GM23338 (cell line): ENCODE measurements around the gene OR5D16. TPM values are rescaled to one million over a fixed set of nuclear protein-coding genes. Genes with fewer than 3 reads are reported as not detected.

Experiments
- polyA plus RNA-seq: library from polyadenylated mRNA; unstranded; fragments of >200 nt; fragmentation: Nextera tagmentation; extraction: Ambion mirVana; gene quantifications from 2 replicates; pipeline ENCODE4 v1.2.1, GENCODE V29; 2016
- small RNA-seq: library from RNA; depleted of rRNA; stranded (forward); fragments of <200 nt; gene quantifications from one replicate; pipeline ENCODE3, GENCODE V24; 2014; ENCODE audit warnings: low replicate concordance
- total RNA-seq: library from RNA; depleted of rRNA; stranded (reverse); fragments of >200 nt; shearing (Covaris generic); gene quantifications from 2 replicates; pipeline ENCODE4 v1.2.3, GENCODE V29; 2014; rRNA removed

The OR5D16 gene
- total and polyA plus RNA-seq, 2 experiments from 2014 or later, result not detected

Small RNA genes lying within 50 kb of the gene (small RNA-seq; reads per million reads assigned to genes)
- gene AC036111.3, result not detected

Other genes starting within 250 kb of the OR5D16 start
- gene OR4C11, start 231.1 kb upstream of the OR5D16 start, total RNA-seq, result not detected in 2 replicates
- not detected in 2 replicates for gene OR4C11, start 231.1 kb upstream of the OR5D16 start, polyA plus RNA-seq
- gene OR4P4, start 203.6 kb upstream of the OR5D16 start, total RNA-seq, result not detected in 2 replicates
- gene OR4P4, start 203.6 kb upstream of the OR5D16 start, polyA plus RNA-seq, result not detected in 2 replicates
- not detected in 2 replicates for gene OR4S2, start 190.4 kb upstream of the OR5D16 start, total RNA-seq
- gene OR4S2, start 190.4 kb upstream of the OR5D16 start, polyA plus RNA-seq, result not detected in 2 replicates
- not detected in 2 replicates for gene OR4C6, start 176.6 kb upstream of the OR5D16 start, total RNA-seq
- not detected in 2 replicates for gene OR4C6, start 176.6 kb upstream of the OR5D16 start, polyA plus RNA-seq
- not detected in 2 replicates for gene OR5D13, start 65.3 kb upstream of the OR5D16 start, total RNA-seq
- not detected in 2 replicates for gene OR5D13, start 65.3 kb upstream of the OR5D16 start, polyA plus RNA-seq
- not detected in 2 replicates for gene OR5D14, start 43.2 kb upstream of the OR5D16 start, total RNA-seq
- gene OR5D14, start 43.2 kb upstream of the OR5D16 start, polyA plus RNA-seq, result not detected in 2 replicates
- gene OR5L1, start 27.4 kb upstream of the OR5D16 start, total RNA-seq, result not detected in 2 replicates
- gene OR5L1, start 27.4 kb upstream of the OR5D16 start, polyA plus RNA-seq, result not detected in 2 replicates
- gene OR5D18, start 19.1 kb upstream of the OR5D16 start, total RNA-seq, result not detected in 2 replicates
- gene OR5D18, start 19.1 kb upstream of the OR5D16 start, polyA plus RNA-seq, result not detected in 2 replicates
- not detected in 2 replicates for gene OR5L2, start 11.5 kb upstream of the OR5D16 start, total RNA-seq
- gene OR5L2, start 11.5 kb upstream of the OR5D16 start, polyA plus RNA-seq, result not detected in 2 replicates
- gene TRIM51, start 44.5 kb downstream of the OR5D16 start, total RNA-seq, result not detected in 2 replicates
- 0.14 and 0.21 TPM in 2 replicates for gene TRIM51, start 44.5 kb downstream of the OR5D16 start, polyA plus RNA-seq
- gene OR5W2, start 75.8 kb downstream of the OR5D16 start, total RNA-seq, result not detected in 2 replicates
- gene OR5W2, start 75.8 kb downstream of the OR5D16 start, polyA plus RNA-seq, result not detected in 2 replicates
- gene OR5I1, start 97.6 kb downstream of the OR5D16 start, total RNA-seq, result not detected in 2 replicates
- not detected in 2 replicates for gene OR5I1, start 97.6 kb downstream of the OR5D16 start, polyA plus RNA-seq
- gene OR10AG1, start 131.2 kb downstream of the OR5D16 start, total RNA-seq, result 0.10 and 0.58 TPM in 2 replicates
- 0.06 TPM in 1 of 2 replicates, not detected in the other for gene OR10AG1, start 131.2 kb downstream of the OR5D16 start, polyA plus RNA-seq
- gene OR5F1, start 155.9 kb downstream of the OR5D16 start, total RNA-seq, result not detected in 2 replicates
- gene OR5F1, start 155.9 kb downstream of the OR5D16 start, polyA plus RNA-seq, result not detected in 2 replicates
- not detected in 2 replicates for gene OR5AS1, start 188.9 kb downstream of the OR5D16 start, total RNA-seq
- gene OR5AS1, start 188.9 kb downstream of the OR5D16 start, polyA plus RNA-seq, result not detected in 2 replicates